ENCODE measurements around the gene AGBL5. TPM values are rescaled to one million over a fixed set of nuclear protein-coding genes. Genes with fewer than 3 reads are reported as not detected.

AGBL5 gene
- total and polyA plus RNA-seq, 2 of the 13 experiments (the other 11 are each of a cell fraction or from before 2014, with no cell fraction given) = 55.9 to 73.3 TPM

- TF ChIP-seq NFE2L1 (CRISPR knock-in tag; IDR thresholded peaks at IDR 0.05; ENCODE audit: borderline replicate concordance) = no peak
- TF ChIP-seq ZNF552 (CRISPR knock-in tag; IDR thresholded peaks at IDR 0.05; ENCODE audit: borderline replicate concordance) = no peak
- no peak for TF ChIP-seq ZNF468 (CRISPR knock-in tag; IDR thresholded peaks at IDR 0.05)
- no peak for TF ChIP-seq ZFX (CRISPR knock-in tag; IDR thresholded peaks at IDR 0.05; ENCODE audit: low read depth)
- no peak for TF ChIP-seq NCOA2 (CRISPR knock-in tag; IDR thresholded peaks at IDR 0.05)
- no peak for TF ChIP-seq MIER2 (CRISPR knock-in tag; IDR thresholded peaks at IDR 0.05)
- no peak for TF ChIP-seq SRF (IDR thresholded peaks at IDR 0.05; ENCODE audit: low read depth, low read length)
- TF ChIP-seq ZNF713 (CRISPR knock-in tag; IDR thresholded peaks at IDR 0.05) = no peak
- TF ChIP-seq, protein P1, sequence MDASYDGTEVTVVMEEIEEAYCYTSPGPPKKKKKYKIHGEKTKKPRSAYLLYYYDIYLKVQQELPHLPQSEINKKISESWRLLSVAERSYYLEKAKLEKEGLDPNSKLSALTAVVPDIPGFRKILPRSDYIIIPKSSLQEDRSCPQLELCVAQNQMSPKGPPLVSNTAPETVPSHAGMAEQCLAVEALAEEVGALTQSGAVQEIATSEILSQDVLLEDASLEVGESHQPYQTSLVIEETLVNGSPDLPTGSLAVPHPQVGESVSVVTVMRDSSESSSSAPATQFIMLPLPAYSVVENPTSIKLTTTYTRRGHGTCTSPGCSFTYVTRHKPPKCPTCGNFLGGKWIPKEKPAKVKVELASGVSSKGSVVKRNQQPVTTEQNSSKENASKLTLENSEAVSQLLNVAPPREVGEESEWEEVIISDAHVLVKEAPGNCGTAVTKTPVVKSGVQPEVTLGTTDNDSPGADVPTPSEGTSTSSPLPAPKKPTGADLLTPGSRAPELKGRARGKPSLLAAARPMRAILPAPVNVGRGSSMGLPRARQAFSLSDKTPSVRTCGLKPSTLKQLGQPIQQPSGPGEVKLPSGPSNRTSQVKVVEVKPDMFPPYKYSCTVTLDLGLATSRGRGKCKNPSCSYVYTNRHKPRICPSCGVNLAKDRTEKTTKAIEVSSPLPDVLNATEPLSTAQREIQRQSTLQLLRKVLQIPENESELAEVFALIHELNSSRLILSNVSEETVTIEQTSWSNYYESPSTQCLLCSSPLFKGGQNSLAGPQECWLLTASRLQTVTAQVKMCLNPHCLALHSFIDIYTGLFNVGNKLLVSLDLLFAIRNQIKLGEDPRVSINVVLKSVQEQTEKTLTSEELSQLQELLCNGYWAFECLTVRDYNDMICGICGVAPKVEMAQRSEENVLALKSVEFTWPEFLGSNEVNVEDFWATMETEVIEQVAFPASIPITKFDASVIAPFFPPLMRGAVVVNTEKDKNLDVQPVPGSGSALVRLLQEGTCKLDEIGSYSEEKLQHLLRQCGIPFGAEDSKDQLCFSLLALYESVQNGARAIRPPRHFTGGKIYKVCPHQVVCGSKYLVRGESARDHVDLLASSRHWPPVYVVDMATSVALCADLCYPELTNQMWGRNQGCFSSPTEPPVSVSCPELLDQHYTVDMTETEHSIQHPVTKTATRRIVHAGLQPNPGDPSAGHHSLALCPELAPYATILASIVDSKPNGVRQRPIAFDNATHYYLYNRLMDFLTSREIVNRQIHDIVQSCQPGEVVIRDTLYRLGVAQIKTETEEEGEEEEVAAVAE (CRISPR knock-in tag; IDR thresholded peaks at IDR 0.05; ENCODE audit: borderline replicate concordance) = no peak
- no peak for TF ChIP-seq ZNF235 (CRISPR knock-in tag; IDR thresholded peaks at IDR 0.05; ENCODE audit: borderline replicate concordance)
- TF ChIP-seq ARHGAP35 (CRISPR knock-in tag; IDR thresholded peaks at IDR 0.05; ENCODE audit: borderline replicate concordance) = no peak
- TF ChIP-seq ZNF883 (CRISPR knock-in tag; IDR thresholded peaks at IDR 0.05; ENCODE audit: not compliant biosample characterization) = no peak
- TF ChIP-seq NR2F2 (IDR thresholded peaks at IDR 0.05; ENCODE audit: borderline replicate concordance, low read depth) = no peak
- TF ChIP-seq ZNF260 (CRISPR knock-in tag; IDR thresholded peaks at IDR 0.05; ENCODE audit: borderline replicate concordance, low read depth) = no peak
- TF ChIP-seq FOXP1 (IDR thresholded peaks at IDR 0.05) = no peak
- TF ChIP-seq FOXP1 (CRISPR knock-in tag; IDR thresholded peaks at IDR 0.05) = no peak
- TF ChIP-seq, protein P2, sequence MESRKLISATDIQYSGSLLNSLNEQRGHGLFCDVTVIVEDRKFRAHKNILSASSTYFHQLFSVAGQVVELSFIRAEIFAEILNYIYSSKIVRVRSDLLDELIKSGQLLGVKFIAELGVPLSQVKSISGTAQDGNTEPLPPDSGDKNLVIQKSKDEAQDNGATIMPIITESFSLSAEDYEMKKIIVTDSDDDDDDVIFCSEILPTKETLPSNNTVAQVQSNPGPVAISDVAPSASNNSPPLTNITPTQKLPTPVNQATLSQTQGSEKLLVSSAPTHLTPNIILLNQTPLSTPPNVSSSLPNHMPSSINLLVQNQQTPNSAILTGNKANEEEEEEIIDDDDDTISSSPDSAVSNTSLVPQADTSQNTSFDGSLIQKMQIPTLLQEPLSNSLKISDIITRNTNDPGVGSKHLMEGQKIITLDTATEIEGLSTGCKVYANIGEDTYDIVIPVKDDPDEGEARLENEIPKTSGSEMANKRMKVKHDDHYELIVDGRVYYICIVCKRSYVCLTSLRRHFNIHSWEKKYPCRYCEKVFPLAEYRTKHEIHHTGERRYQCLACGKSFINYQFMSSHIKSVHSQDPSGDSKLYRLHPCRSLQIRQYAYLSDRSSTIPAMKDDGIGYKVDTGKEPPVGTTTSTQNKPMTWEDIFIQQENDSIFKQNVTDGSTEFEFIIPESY (CRISPR knock-in tag; IDR thresholded peaks at IDR 0.05) = no peak
- TF ChIP-seq XBP1 (CRISPR knock-in tag; IDR thresholded peaks at IDR 0.05) = no peak
- no peak for TF ChIP-seq HOXA5 (CRISPR knock-in tag; IDR thresholded peaks at IDR 0.05)
- TF ChIP-seq ZMYM3 (CRISPR knock-in tag; IDR thresholded peaks at IDR 0.05) = no peak
- no peak for TF ChIP-seq TFE3 (CRISPR knock-in tag; IDR thresholded peaks at IDR 0.05)
- TF ChIP-seq ZNF441 (CRISPR knock-in tag; IDR thresholded peaks at IDR 0.05; ENCODE audit: borderline replicate concordance) = no peak
- no peak for TF ChIP-seq TBX2 (CRISPR knock-in tag; IDR thresholded peaks at IDR 0.05; ENCODE audit: borderline replicate concordance)
- no peak for TF ChIP-seq ZNF264 (CRISPR knock-in tag; IDR thresholded peaks at IDR 0.05)
These were observed 31.3 kb upstream of the AGBL5 start (continued) for GRCh38 chr2:27019931-27020855.

Measured in HepG2 (cell line).